ENCODE results near the gene NELFB.

The NELFB gene

DNA sequence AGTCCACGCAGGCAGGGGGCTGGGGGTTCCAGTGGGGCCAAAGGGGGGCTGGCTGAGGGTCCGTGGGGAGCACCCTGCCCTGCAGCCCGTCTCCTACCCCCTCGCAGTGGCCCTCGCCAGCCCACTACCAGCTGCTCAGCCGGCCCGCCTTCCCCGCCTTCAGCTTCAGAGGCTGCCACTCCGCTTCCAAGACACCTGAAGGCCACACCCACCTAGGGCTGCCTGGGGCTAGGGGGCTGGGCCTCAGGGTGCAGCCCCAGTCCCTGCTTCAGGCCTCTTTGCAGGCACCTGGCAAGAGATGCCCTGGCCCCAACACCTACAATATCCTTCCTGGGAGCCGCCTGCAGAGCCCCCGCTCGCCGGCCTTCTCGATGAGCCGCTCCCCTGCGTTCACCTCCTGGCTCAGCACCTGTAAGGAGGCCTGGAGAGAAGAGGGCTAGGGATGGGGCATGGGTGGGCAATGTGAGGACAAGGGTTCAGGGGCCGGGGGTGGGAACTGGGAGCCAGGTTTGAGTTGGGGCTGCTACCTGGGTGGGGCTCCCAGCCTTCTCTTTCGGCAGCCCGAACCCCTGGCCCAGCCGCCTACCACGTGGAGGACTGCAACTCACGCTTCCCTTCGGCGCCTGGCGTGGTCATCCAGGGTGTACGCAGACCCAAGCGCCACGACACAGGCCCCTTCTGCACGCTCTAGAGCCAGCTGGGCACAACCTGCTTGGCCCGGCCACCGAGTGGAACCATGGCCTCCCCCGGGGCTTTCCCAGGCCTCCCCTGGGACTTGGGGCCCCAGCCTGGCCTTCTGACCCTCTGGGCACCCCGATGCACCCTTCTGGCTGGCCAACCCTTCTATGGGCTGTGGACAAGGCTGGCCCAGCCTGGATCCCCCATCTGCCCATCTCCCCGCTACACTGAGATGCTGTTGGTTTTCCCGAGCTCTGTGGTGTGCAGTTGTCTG, 2.3 kb upstream of the NELFB start:
- TF ChIP-seq, protein P1, sequence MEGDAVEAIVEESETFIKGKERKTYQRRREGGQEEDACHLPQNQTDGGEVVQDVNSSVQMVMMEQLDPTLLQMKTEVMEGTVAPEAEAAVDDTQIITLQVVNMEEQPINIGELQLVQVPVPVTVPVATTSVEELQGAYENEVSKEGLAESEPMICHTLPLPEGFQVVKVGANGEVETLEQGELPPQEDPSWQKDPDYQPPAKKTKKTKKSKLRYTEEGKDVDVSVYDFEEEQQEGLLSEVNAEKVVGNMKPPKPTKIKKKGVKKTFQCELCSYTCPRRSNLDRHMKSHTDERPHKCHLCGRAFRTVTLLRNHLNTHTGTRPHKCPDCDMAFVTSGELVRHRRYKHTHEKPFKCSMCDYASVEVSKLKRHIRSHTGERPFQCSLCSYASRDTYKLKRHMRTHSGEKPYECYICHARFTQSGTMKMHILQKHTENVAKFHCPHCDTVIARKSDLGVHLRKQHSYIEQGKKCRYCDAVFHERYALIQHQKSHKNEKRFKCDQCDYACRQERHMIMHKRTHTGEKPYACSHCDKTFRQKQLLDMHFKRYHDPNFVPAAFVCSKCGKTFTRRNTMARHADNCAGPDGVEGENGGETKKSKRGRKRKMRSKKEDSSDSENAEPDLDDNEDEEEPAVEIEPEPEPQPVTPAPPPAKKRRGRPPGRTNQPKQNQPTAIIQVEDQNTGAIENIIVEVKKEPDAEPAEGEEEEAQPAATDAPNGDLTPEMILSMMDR (conservative IDR thresholded peaks at IDR 0.05; ENCODE audit: control insufficient read depth, insufficient read depth, low read depth, low read length), result no peak
- no peak overlapping the region for H3K4me3 ChIP-seq (ENCODE audit: control insufficient read depth, low read depth, low read length)
- no peak for DNase-seq (ENCODE audit: low read depth)

DNA sequence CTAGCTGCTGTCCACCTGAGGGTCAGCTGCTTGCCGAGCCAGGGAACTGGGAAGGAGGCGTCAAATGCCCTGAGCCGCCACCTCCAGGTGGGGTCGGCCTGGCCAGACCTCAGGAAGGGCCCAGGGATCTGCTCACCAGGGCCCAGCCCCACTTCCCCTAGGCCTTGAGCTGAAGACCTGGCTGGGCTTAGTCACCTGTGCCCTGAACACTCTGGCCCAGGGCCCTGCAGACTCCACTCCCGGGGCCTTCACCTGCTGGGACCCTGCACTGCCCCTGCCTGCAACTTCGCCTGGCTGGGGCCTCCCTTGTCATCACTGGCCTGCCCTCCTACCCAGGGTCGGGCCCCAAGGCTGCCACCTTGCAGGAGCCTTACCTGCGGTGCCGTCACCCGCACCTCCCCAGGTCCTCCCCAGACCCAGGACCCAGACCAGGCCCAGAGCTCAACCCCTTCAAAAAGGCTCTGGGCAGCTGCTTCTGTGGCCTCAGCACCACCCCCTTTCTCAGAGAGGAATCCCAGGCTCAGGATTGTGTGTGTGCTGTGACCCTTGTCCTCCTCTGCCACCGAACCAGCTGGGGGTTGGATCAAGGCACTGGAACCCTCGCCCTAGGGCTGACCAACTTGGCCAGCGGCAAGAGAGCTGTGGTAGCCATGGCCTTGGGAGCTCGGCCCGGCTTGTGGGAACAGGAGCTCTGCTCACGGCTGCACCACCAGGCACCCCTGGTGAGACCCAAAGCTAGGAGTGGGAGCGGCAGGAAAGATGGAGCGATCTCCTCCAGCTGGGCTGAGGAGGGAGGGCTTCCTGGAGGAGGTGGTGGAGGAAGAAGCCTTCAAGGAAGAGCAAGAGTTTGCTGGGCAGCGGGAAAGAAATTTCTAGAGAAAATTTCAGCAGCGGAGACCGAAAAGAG, 1.2 kb upstream of the NELFB start:
- DNase-seq (ENCODE audit: low read depth), result no peak
- H3K4me3 ChIP-seq (ENCODE audit: control insufficient read depth, low read depth, low read length), result peak overlapping the region; percentile 68
- TF ChIP-seq, protein P1 (conservative IDR thresholded peaks at IDR 0.05; ENCODE audit: control insufficient read depth, insufficient read depth, low read depth, low read length), result no peak

DNA sequence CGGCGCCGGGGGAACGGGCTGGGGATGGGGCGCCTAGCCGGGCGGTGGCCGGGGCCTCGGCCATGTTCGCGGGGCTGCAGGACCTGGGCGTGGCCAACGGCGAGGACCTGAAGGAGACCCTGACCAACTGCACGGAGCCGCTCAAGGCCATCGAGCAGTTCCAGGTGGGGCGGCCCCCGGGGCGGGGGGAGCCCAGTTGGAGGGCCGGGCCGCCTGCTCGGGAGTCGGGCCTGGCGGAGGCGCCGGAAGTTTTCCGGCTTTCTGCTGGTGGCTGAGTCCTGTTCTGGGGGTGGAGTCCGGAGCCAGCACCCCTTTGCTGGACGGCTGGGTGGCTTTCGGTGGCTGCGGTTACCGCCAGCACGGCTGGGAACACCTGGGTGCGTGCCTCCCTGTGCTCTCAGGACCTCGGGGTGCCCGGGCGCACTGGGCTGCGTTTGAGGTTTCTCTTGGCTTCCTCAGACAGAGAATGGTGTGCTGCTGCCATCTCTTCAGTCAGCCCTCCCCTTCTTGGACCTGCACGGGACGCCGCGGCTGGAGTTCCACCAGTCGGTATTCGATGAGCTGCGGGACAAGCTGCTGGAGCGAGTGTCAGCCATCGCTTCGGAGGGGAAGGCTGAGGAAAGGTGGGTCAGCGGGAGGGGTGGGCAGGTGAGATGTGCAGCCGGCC, 454 bp downstream of the NELFB start:
- DNase-seq (ENCODE audit: low read depth), result peak; percentile 16

DNA sequence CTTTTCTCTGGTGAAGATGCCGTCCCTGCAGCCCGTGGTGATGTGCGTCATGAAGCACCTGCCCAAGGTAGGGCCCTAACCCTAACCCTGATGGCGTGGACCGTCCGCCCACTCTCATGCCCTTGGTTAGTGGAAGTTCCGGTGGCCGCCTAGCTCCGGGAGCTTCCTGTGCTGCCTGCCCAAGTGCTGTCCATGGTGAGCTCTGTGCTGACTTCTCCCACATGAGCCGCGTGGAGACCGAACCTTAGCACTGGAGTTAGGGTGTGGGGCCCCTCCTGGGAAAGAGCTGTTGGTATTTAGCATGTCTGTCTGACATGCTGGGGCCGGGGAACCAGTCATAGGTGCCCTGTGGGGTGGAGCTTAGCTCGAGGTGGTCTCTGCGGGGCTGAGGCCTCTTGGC, 1.2 kb downstream of the NELFB start:
- DNase-seq (ENCODE audit: low read depth), result no peak
- TF ChIP-seq, protein P1 (conservative IDR thresholded peaks at IDR 0.05; ENCODE audit: control insufficient read depth, insufficient read depth, low read depth, low read length), result no peak
- H3K4me3 ChIP-seq (ENCODE audit: control insufficient read depth, low read depth, low read length), result peak overlapping the region; percentile 87

More for the DNA sequence above, 454 bp downstream of the NELFB start:
- TF ChIP-seq, protein P1 (conservative IDR thresholded peaks at IDR 0.05; ENCODE audit: control insufficient read depth, insufficient read depth, low read depth, low read length), result no peak
- H3K4me3 ChIP-seq (ENCODE audit: control insufficient read depth, low read depth, low read length), result peak overlapping the region; percentile 87

DNA sequence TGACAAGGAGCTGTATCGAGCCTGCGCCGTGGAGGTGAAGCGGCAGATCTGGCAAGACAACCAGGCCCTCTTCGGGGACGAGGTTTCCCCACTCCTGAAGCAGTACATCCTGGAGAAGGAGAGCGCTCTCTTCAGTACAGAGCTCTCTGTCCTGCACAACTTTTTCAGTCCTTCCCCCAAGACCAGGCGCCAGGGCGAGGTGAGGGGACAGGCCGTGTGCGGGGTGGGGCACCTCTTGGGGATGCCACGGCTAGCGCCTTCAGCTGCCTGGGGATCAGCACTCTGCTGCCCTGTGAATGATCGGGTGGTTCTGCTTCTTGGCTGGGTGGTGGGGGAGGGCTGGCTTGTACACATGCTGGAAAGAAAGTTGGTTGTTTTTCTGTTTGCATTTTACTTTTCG, 1.7 kb downstream of the NELFB start:
- TF ChIP-seq, protein P1 (conservative IDR thresholded peaks at IDR 0.05; ENCODE audit: control insufficient read depth, insufficient read depth, low read depth, low read length), result no peak
- DNase-seq (ENCODE audit: low read depth), result no peak
- H3K4me3 ChIP-seq (ENCODE audit: control insufficient read depth, low read depth, low read length), result peak overlapping the region; percentile 87

Data from fibroblast of mammary gland (primary cell).